ENCODE results near the gene ERVK3-1.

GRCh38 chr19:58311345-58311865 lies 6.2 kb downstream of the ERVK3-1 start:
- TF ChIP-seq POLR2A (IDR thresholded peaks at IDR 0.05) (no peak), CTCF (IDR thresholded peaks at IDR 0.05) (no peak), POLR2AphosphoS5 (IDR thresholded peaks at IDR 0.05) (no peak), EP300 (IDR thresholded peaks at IDR 0.05; ENCODE audit: low read depth) (no peak)

Data from transverse colon (tissue), 4 donors.